HG03354 (cell line): ENCODE results near the gene NAP1L4.
"Not testable (repeated sequence)": the region's sequence is repeated elsewhere in the genome, so short reads cannot be mapped to it uniquely, and the experiment has no call there.

Experiments used
- ATAC-seq: cut with Tn5 transposase; IDR thresholded peaks from one replicate; pipeline ENCODE4 v1.9.1; 2021; ENCODE audit warnings: mild to moderate bottlenecking; ENCODE audit not compliant: unreplicated experiment, poor library complexity, severe bottlenecking

Gene NAP1L4

DNA sequence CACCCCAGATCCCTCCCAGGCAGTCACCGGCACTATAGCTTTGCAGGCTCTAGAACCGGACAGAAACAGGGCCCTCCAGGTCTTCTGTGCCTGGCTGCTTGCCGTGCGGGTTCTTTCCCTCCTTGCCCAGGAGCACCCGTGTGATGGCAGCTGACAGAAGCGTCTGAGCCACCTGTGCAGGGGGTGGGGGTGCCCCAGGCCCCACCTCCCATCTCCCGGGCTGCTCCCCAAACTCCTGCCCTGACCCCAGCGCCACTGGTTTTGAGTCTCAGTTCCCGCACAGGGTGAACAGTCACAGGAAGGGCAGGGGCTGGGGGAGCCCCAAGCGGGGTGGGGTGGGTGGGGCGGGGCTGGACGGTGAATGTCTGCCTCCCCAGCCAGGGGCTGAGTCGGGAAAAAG is 49.7 kb downstream of the NAP1L4 start:
- no peak for ATAC-seq

DNA sequence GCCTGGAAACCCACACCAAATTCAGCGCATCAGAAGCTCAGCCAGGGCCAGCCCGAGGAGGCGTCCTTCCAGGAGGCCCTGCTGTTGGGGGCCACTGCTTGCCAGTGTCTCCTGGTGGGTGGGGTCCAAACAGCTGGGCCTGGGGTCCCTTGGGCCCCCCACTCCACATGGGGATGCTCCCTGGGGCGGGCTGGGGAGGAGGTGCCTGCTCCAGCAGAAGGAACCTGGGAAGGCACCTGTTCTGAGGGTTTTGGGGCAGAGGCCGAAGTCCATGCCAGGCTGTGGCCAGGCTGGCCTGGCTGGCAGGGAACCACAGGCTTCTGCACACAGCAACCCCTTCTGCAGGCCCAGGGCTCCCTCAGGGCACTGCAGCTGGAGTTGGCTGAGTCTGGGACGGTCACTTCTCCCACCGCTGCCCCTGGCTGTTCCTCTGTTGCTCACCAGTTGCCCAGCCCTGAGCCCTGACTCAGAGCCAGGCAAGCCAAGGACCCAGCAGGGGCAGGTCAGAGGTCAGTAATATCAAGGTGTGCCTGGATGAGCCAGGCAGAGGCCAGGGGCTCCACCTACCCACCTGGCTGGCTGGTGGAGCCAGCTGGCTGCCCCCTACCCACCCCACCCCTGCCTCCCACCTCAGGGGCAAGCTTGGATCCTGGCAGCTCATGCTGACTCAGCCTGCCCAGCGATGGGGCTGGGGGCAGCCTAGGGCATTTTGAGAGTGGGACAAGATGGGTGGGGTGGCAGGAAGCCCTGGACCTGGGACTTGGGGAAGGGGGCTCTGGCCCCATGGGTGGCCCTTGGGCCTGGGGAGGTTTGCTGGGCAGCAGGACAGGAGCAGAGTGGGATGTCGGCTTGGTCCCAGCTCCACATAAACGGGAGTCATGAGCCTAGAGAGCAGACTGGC is 51.0 kb downstream of the NAP1L4 start:
- no peak for ATAC-seq

DNA sequence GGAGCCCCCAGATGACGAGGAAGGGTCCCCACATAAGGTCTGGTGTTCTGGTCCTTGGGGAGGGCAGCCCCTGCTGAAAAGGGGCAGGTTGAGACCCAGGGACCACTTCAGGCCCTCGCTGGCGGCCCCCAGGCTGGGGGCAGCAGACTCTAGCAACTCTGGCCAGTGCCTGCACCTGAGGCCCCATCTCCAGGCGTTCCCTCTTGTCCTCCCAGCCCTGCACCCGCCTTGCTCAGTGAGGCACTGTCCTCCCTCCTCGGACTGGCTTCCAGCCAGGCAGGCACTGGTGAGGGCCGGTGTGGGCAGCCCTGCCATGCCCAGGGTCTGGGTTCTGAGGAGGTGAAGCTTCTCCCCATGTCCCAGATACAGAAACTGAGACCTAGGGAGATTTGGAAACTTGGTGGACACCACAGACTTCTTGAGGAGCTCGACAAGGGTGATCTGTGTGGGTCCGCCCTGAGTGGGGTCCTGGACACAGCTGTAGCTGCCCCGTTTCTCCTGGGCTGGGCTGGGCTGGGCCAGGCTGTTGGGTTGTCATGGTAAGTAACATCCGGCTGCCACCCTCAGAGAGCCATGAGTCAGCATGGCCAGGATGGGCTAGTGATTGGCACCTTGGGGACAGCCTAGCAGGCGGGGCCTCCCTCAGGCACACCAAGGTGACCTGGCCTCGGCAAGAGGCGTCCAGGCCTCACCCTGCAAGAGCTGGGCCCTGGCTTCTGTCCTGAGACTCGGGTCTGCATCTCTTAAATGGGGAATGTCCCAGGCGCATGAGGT is 51.8 kb downstream of the NAP1L4 start:
- ATAC-seq: no peak

DNA sequence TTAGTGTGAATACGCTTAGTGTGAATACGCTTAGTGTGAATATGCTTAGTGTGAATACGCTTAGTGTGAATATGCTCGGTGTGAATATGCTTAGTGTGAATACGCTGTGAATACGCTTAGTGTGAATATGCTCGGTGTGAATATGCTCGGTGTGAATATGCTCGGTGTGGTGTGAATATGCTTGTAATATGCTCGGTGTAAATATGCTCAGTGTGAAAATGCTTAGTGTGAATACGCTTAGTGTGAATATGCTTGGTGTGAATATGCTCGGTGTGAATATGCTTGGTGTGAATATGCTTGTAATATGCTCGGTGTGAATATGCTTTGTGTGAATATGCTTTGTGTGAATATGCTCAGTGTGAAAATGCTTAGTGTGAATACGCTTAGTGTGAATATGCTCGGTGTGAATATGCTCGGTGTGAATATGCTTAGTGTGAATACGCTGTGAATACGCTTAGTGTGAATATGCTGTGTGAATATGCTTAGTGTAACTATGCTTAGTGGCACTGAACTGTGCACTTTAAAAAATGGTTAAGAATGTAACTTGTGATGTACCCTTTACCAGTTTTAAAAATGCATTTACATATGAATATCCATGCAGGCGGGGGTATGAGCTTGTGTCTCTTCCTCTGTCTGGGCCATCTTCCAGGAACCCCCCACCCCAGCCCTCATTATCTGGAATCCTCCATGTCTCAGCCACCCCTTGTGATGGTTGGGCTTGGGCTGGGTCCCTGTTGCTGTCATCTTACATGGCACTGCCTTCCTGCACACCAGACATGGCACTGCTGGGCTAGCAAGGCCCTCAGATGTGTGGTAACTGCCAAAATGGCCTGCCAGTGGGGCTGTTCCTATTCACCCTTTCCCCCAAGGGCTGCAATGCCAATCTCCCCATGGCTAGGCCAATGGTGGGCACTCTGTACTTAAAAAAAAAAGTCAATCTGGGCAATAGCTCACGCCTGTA is 53.4 kb downstream of the NAP1L4 start:
- ATAC-seq: not testable (repeated sequence)

DNA sequence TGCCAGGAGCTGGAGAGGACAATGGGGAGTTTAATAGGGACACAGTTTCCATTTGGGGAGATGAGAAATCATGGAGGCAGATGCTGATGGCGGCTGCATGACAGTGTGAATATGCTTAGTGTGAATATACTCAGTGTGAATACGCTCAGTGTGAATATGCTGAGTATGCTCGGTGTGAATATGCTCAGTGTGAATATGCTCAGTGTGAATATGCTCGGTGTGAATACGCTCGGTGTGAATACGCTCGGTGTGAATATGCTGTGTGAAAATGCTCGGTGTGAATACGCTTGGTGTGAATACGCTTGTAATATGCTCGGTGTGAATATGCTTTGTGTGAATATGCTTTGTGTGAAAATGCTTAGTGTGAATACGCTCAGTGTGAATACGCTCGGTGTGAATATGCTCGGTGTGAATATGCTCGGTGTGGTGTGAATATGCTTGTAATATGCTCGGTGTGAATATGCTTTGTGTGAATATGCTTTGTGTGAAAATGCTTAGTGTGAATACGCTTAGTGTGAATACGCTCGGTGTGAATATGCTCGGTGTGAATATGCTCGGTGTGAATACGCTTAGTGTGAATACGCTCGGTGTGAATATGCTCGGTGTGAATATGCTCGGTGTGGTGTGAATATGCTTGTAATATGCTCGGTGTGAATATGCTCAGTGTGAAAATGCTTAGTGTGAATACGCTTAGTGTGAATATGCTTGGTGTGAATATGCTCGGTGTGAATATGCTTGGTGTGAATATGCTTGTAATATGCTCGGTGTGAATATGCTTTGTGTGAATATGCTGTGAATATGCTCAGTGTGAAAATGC is 54.3 kb downstream of the NAP1L4 start:
- not testable (repeated sequence) for ATAC-seq

DNA sequence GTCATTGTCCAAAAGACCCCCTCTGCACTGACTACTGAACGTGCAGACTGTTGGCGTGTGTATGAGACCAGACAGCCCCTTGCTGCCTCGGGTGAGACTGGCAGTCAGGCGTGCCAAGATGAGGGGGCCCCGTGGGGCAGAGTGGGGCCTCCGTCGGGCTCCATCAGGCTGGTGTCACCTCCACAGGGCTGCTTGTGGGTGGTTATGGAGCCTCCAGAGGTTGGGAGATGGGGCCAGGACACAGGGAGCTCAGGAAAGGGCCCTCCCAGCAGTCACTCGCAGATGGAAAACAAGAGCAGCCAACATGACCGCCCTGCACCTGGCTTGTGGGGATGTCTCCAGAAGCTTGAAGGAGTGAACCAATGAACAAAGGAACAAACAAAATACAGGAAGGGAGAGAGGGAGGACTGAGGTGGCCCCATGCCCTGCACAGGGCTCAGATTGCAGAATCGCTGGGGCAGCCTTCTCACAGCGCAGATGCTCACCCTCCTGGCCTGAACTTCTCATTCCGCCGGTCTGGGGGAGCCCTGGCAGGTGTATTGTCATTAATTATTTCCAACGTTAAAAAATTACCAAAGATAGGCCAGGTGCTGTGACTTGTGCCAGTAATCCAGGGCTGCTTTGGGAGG is 57.4 kb downstream of the NAP1L4 start:
- no peak for ATAC-seq

DNA sequence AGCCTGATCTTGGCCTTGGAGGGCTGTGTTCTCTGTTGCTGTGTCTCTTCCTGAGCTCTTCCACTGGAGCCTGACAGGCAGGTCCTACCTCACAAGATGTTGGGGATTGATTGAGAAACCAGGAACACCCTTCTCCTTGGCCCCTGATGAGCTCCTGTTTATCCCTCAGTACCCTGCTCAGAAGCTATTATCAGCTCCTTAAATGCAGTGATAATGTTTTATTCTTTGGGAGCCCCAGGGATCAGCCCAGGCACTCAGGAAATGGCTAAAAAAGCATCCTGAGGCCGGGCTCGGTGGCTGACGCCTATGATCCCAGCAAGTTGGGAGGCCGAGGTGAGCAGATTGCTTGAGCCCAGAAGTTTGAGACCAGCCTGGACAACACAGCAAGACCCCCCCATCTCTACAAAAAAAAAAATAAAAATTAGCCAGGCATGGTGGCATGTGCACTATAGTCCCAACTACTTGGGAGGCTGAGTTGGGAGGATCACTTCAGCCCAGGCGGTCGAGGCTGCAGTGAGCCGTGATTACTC is 58.0 kb downstream of the NAP1L4 start:
- ATAC-seq: no peak

DNA sequence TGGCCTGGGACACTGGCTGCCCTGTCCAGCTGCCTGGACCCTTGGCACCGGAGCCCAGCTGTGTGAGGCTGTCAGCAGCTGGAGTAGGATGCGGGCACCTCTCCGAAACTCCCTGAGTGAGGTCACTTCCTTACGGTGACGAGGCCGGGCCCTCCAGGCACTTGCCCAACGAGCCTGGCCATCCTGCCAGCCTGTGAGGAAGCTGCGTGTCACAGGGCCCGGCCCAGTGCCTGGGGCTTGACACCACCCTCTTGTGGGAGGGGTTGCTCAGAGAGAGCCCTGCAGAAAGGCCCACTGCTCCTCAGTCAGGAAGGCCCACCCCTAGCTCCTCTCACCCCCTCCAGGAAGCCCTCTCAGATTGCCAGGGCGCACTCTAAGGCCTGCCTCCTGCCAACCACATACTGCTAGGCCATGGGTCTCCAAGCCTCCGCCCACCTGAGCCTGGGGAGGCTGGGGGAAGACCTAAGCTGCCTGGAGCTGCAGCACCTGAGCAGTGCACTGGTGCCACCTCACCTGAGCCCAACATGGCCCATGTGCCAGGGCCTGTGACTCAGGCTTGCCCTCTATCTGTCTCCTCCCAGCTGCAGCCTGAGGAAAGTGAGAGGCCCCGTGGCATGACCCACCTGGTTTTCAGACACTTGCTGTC is 58.6 kb downstream of the NAP1L4 start:
- ATAC-seq: no peak

DNA sequence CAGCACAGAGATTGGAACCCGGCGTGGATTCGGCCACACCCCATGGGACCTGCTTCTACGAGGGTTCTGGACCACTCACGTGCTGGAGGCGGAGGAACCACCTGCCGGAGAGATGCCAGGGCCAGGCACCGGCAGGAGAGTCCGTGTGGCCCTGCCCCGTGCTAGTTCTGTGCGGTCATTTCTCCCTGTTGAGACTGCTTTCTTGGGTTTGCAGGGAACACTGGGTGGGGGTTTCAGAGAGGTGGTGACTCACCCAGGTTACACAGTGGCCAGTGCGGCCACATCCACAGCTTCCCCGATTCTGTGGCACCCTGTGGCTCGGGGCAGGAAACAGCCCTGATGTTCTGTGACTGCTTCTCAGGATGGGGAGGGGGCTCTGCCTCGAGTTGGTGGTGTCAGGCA is 59.3 kb downstream of the NAP1L4 start:
- no peak for ATAC-seq

DNA sequence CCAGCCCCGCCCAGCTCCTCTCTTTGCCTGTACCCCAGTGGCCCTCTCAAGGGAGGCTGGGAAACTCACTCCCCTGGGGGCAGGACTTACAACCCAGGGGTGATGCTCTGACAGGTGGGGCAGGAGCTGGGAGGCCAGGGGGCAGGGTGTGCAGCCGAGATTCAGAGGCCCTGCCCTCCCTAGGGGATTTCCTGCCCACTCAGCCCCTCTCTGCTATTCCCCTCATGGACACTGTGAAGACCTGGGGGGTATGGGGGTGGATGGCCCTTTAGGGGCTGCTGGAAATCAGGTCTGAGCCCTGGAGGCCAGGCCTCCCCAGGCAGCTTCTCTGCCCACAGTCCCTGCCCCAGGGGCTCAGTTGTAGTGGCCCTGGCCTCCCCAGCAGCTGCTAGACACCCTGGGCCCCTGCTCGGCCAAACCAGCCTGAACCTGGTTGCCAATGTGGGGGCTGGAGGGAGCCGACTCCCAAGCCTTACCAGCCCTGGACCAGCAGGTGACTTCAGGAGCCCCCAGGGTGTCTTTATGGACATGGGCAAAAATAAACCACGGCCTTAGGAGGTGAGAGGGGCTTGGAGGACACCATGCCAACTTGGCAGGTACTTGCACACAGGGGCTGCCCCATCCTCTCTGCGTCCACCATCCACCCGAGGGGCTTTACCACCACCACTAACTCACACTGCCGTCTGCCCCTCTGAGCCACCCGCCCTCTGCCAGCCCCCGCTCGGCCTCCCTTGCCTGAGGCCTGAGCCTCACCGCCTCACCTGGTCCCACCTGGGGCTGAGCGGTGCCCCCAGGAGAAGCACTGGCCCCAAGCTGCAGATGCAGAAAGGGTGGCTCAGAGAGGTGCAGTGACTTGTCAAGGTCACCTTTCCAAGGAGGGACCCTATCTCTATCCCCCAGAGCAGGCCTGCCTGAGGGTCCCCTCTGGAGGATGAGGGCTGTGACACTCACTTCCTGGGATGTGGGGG is 60.1 kb downstream of the NAP1L4 start:
- no peak for ATAC-seq

DNA sequence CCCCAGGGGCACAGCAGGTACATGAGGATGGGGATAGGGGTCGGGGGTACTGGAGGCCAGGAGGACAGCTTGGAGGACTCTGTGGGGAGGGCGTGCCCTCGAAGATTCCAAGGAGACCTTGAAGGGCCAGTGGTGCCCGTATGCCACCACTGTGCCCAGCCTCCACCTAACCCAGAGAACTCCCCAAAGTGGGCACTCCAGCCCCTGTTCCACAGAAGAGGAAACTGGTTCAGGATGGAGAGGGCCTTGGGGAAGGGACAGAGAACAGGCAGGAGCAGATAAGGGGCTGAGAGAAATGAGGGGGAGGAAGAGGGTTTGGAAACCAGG is 60.7 kb downstream of the NAP1L4 start:
- no peak for ATAC-seq

DNA sequence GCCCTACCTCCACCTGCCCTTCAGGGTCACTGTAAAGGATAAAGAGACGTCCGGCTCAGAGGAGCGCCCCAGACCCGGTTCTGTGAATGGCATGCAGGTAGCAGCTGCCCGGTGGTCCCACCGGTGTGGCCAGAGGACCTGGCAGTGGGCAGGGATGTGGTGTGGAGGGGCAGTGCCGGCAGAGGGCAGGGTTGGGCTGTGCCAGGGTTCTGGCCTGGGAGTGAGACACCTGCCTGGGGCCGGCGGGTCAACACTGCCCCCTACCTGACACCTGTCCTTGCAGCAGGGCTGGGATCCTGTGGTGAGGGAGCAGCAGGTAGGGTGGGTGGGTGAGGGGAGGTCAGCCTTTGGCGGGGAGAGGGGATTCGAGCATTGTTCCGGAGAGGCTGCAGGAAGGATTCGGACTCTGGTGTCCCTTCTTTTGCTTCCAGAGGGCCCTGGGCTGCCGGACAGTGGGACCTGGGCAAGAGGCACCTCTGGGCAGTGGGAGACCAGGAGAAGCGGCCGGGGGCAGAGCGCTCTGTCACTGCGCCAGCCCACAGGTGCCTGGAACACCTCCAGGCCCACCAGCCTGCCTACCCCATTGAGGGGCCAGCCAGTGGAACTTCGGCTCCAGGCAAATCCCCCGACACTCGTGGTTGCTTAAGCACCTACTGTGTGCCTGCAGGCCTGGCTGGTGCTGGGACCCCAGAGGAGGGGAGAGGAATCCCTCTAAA is 61.3 kb downstream of the NAP1L4 start:
- peak; percentile 36 for ATAC-seq

DNA sequence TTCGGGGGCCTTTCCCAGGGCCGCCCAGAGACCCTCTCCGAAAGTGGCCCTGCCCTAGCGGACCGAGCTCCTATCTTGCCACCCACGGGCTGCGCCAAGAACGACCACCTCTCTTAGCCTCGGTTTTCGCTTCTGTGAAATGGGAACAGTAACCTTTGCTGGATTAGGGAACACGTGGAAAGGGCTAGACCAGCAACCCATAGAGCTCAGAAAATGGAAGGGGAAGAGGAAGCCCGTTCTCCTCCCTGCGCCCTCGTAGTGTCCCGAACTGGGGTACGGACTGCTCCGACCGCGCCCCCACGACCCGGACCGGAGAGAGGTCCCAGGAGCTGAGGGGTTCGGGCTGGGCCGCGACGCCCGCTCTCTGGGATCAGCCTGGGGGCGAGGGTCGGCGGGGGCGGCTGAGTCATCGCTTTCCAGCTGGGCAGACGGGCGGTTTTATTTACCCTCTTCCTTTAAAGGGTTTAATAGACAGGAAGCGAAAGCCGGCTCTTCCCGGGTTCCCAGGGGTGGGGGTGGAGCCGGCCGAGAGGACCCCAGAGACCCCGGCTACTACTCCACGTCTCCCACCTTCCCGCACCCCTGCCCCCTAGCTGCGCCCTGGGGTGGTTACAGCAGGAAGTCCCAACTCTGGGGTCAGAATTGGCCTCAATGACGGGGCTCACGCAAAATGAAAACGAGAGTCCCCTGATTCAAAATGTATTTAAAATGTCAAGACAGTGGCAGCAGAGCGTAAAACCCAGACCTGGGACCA is 62.0 kb downstream of the NAP1L4 start:
- peak; percentile 55 for ATAC-seq

DNA sequence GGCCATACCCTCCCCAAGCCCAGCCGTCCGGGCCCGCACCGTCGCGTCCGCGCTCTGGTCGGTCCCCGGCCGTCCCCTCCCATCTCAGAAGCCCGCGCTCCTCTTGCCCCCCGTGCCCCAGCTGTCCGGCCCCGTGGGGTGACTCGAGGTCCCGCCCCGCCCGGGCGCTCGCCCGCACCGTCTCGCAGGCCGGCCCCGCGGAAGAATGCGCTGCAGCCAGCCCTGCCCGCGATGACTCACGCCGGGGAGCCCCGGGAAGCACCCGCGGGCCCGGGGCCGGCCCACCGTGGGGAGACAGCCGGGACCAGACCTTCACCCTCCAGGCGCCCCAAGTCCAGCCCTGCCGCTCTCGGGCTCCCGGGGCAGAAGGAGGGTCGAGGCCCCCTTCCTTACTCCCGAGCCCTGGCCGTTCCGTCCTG is 62.6 kb downstream of the NAP1L4 start:
- no peak for ATAC-seq

DNA sequence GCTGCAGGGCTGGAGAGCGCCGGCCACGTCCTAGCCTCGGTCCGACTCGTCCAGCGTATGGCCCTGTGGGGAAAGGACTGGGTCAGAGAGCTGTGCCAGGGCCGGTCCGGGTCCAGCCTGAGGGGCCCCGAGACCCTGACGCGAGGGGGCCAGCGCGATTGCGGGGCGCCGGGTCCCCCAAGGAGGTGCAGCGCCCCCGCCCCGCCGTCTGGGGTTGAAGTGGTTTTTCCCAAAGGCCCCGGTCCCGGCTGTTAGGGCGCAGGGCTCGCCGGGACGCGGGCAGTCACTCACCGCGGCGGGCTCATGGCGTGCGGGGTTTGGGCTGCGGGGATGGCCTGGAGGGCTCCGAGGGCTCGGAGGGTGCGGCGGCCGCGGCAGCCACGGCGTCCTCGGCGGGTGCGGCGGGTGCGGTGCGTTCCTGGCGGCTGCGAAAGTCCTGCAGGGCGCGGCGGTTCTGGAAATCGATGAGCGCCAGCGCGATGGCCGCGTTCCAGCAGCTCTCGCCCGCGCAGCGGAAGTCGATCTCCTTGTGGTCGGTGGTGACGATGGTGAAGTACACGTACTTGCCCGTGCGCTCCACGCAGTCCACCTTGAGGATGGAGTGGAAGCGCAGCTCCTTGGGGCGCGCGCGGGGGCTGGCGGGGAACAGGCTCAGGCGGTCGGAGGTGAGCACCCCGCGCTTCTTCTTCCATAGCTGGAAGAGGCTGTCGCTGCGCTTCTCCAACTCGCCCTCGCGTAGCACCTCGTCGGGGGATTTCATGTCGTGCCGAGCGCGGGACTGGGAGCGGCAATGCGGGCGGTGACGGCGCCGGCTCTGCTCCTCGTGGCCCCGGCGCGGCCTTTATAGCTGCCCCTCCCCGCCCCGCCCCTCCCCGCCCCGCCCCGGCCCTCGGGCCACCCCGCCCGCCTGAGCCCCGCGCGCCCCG is 63.3 kb downstream of the NAP1L4 start, which contains the start of gene PHLDA2:
TSS of gene PHLDA2 (minus strand) at position 816 of the 926 bp plus-strand sequence. CDS start at position 760, 56 bp downstream.
- no peak for ATAC-seq
